Measurements from ENCODE around the gene KDM2B. TPM values are rescaled to one million over a fixed set of nuclear protein-coding genes. Genes with fewer than 3 reads are reported as not detected.
"Not testable (repeated sequence)": the region's sequence is repeated elsewhere in the genome, so short reads cannot be mapped to it uniquely, and the experiment has no call there.

Gene KDM2B
- total and polyA plus RNA-seq, 2 of the 8 experiments (the other 6 are each of a cell fraction or from before 2014, with no cell fraction given): 111 to 162 TPM

- H3K79me1 ChIP-seq (ENCODE audit: low read depth, low read length); H2AFZ ChIP-seq (ENCODE audit: low read length); H3K27me3 ChIP-seq (replicated peaks in 1 of 4; ENCODE audit: control insufficient read depth in 3 of 4, extremely low read depth in 1 of 4, insufficient read depth in 3 of 4, low read length in 3 of 4); H4K20me1 ChIP-seq (replicated peaks in 1 of 2; ENCODE audit: control insufficient read depth in 1 of 2, insufficient read depth in 2 of 2, low read length in 2 of 2); H3K4ac ChIP-seq (replicated peaks; ENCODE audit: insufficient read length, low read depth, low read length); H3K4me1 ChIP-seq (replicated peaks in 1 of 4; ENCODE audit: control insufficient read depth in 3 of 4, insufficient read depth in 4 of 4, low read length in 3 of 4); H3K23ac ChIP-seq (ENCODE audit: insufficient read length); H2BK12ac ChIP-seq (ENCODE audit: low read depth, low read length); H3K36me3 ChIP-seq (ENCODE audit: control insufficient read depth in 2 of 4, insufficient read depth in 4 of 4, low read length in 3 of 4); H3K27ac ChIP-seq (ENCODE audit: low read depth, low read length); H3K18ac ChIP-seq (ENCODE audit: extremely low read depth, low read length); H3K56ac ChIP-seq (replicated peaks; ENCODE audit: insufficient read length, low read depth, low read length); H3K9ac ChIP-seq (replicated peaks in 1 of 4; ENCODE audit: extremely low read depth in 1 of 4, low read depth in 3 of 4, low read length in 3 of 4); DNase-seq (ENCODE audit: low read depth in 1 of 2, low spot score in 2 of 2); H2AK5ac ChIP-seq (ENCODE audit: low read depth, low read length); H4K8ac ChIP-seq (ENCODE audit: extremely low read depth, insufficient read depth, low read length); H2BK5ac ChIP-seq (ENCODE audit: low read depth, low read length); FAIRE-seq; H3K79me2 ChIP-seq (ENCODE audit: control insufficient read depth in 1 of 2, insufficient read depth in 2 of 2, low read length in 2 of 2); H3K9me3 ChIP-seq (ENCODE audit: insufficient read depth in 2 of 2, low read depth in 1 of 2, low read length in 1 of 2); H3K4me2 ChIP-seq (ENCODE audit: insufficient read depth in 1 of 2, low read depth in 2 of 2, low read length in 2 of 2); H3K14ac ChIP-seq (ENCODE audit: insufficient read length); H3K23me2 ChIP-seq (ENCODE audit: low read depth, low read length); H2BK15ac ChIP-seq (ENCODE audit: low read length); H3K4me3 ChIP-seq (ENCODE audit: extremely low read depth in 1 of 4, insufficient read depth in 2 of 4, low read depth in 3 of 4, low read length in 4 of 4); H4K91ac ChIP-seq (replicated peaks; ENCODE audit: insufficient read length, low read length); H2BK120ac ChIP-seq (replicated peaks; ENCODE audit: low read depth, low read length); H2BK20ac ChIP-seq (ENCODE audit: low read length); H4K5ac ChIP-seq (ENCODE audit: insufficient read length, low read depth, low read length): not testable (repeated sequence)
- CTCF ChIA-PET (ENCODE audit: partially characterized antibody): interaction anchor here (1.7 to 1.9 kb wide), 2 partner anchors 50 to 57 kb away, joined by 4 to 5 read pairs; no protein-coding TSS in a partner anchor
- 77% methylated on average over 6 of the region's 6 CpGs; no CpG with 5 or more reads in 1 of the 2 experiments for WGBS, 2 experiments (ENCODE audit: extremely low coverage in 1 of 2, insufficient coverage in 1 of 2, insufficient read length in 1 of 2, insufficient replicate concordance in 2 of 2, low coverage in 1 of 2, low lambda C conversion rate in 2 of 2, missing lambda C conversion rate in 1 of 2)
- POLR2A ChIA-PET (ENCODE audit: partially characterized antibody): interaction anchor here (0.7 kb wide), 2 partner anchors 34 to 518 kb away, joined by 3 to 4 read pairs; no protein-coding TSS in a partner anchor
Measured at GRCh38 chr12:121384891-121385290, 195.9 kb downstream of the KDM2B start.
